ENCODE results near the gene RAD51AP2. TPM values are rescaled to one million over a fixed set of nuclear protein-coding genes. Genes with fewer than 3 reads are reported as not detected.
"Not testable (repeated sequence)": the region's sequence is repeated elsewhere in the genome, so short reads cannot be mapped to it uniquely, and the experiment has no call there.

The RAD51AP2 gene
- total RNA-seq, 2 donors from 2014 or later = not detected

DNA sequence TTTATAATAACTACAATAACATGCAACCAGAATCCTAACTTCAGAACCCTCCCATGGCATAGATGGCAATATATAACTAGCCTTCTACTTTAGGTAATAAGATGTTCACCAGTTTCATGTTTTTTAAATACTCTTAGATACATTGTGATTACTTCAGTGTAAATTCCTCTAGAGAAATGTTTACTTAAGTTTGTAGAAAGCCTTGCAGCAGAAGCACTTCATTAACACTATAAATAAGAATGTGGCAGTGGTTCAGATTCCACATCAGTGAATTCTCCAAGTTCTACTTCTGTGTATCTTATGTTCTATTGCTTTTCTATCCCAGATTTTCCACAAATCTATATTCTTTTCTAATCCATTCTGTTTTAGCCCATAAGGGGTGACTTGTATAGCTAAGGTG lies 1.2 kb upstream of the RAD51AP2 start:
- H3K9me3 Mint-ChIP-seq = peaks cover 4% of the 10 kb centered on the region
- H3K27me3 Mint-ChIP-seq = peaks cover 2 to 16% of the 10 kb centered on the region in 2 donors
- no peak overlapping the region for H3K27ac Mint-ChIP-seq
- no peak overlapping the region for H3K4me3 Mint-ChIP-seq
- no peak for ATAC-seq
- H3K36me3 Mint-ChIP-seq = no peaks in the 10 kb centered on the region
- H3K4me1 Mint-ChIP-seq (ENCODE audit: low read depth in 2 of 2) = no peaks in the 10 kb centered on the region
- no peak for DNase-seq (ENCODE audit: low spot score)

DNA sequence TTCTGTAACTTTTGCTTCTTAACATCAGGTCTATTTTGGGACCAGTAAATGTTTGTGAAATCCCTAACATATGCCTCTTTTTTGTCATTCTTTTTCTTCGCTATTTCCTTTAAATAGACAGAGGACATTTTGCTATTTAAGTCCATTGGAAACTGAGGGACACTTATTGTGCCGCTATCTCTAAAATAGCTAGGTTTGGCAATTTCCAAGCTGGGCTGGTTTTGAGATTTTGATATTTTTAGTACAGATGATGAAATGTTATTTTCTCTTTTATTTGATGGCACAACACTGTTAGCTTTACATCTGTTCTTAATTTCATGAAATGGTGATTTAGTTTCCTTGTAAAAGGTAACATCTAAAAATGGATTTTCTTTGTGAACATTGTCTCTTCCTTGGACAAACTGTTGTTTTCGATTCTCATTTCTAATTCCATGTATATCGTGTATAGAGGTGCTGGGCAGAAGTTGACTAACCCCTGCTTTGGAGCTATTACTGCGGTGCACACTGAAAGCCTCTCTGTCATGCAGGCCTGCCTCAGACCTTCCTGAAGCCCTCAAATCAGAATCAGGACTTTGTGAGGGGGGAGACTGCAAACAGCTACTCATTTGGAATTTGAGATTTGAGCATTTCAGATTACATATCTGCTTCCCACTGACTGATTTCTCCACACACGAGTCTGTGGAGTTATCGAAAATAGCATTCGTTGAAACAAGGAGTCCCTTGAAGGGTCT lies 594 bp downstream of the RAD51AP2 start:
- ATAC-seq (no peak), DNase-seq (ENCODE audit: low spot score) (no peak)
- Mint-ChIP-seq H3K36me3 (no peaks in the 10 kb centered on the region), H3K4me3 (no peak overlapping the region), H3K27ac (no peak overlapping the region), H3K9me3 (peaks cover 4% of the 10 kb centered on the region), H3K27me3 (peaks cover 2 to 16% of the 10 kb centered on the region in 2 donors), H3K4me1 (ENCODE audit: low read depth in 2 of 2) (no peaks in the 10 kb centered on the region)

DNA sequence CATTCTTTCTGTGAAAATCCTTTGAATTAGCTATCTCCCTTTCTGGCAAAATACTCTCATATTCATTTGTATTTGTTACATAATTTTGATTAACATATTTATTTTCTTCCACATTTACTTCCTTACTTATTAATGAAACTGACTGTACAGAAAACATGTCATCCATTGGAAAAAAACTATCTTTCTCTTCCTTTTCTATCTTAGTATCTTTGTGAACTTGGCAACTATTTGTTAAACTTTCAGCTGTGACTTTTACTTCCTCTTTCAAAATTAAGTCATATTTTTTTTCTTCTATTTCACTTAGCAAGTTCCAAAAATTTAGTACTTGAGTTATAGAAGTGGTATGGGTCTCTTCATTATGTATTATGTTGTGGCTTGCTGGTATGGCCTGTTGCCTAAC lies 2.6 kb downstream of the RAD51AP2 start:
- ATAC-seq = no peak
- no peak overlapping the region for H3K4me3 Mint-ChIP-seq
- H3K9me3 Mint-ChIP-seq = peaks cover under 1% of the 10 kb centered on the region
- peaks cover 2 to 11% of the 10 kb centered on the region in 2 donors for H3K27me3 Mint-ChIP-seq
- no peaks in the 10 kb centered on the region for H3K36me3 Mint-ChIP-seq
- H3K4me1 Mint-ChIP-seq (ENCODE audit: low read depth in 2 of 2) = no peaks in the 10 kb centered on the region
- H3K27ac Mint-ChIP-seq = no peak overlapping the region
- DNase-seq (ENCODE audit: low spot score) = no peak

DNA sequence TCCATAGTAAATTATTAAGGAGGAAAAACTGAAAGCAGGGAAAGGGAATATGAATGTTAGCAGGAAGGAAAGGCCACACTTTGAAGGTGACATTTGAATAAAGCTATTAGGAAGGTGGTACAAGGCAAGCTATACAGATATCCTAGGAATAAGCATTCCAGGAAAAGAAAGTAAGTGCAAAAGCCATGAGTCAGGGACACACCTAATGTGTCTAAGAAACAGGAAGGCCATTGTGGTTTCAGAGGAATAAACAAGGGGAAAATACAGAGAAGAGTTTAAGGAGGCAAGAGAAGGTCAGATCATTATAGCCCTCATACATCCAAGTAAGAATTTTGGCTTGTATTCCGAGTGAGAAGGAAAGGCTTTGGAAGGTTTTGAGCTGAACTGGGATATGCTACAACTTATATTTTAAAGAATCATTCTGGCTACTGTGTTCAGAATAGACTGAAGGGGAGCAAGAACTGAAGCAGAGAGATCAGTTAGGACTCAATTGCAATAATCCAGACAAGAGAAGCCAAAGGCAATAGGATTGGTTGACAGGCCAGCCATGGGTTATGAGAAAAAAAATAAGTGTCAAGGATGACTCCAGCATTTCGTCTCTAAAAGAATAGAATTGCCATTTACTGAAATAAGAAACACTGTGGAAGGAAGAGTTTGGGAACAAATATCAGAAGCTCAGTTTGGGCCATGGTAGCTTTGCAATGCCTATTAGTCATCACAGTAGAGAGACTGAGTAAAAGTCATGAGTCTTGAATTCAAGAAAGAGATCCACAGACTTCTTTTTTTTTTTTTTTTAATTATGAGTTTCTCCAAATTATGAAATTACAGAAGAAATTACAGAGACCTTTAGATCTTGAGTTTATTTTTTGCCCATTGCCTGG lies 11.3 kb downstream of the RAD51AP2 start:
- Mint-ChIP-seq H3K9me3 (peaks cover 7% of the 10 kb centered on the region), H3K27ac (no peak overlapping the region), H3K4me1 (ENCODE audit: low read depth in 2 of 2) (no peaks in the 10 kb centered on the region), H3K36me3 (no peaks in the 10 kb centered on the region), H3K27me3 (no peaks in the 10 kb centered on the region), H3K4me3 (no peak overlapping the region)
- DNase-seq (ENCODE audit: low spot score) (no peak), ATAC-seq (no peak)

DNA sequence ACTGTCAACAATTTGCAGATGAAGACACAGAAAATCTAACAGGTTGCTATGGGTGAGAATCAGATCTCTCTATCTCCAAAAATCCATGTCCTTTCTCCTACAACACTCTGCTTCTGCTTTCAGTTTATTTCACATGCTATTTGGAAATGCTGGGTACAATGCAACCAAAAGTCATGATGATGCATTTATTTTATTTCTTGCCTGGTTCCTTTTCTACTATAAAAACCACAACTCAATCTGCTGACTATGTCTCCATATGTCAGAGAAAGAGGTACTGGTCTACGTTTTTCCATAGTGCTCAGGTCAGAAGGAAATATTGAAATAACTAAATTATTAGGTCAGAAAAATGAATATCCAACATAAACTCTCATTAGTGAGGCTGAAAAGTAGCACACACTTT lies 20.5 kb downstream of the RAD51AP2 start:
- no peaks in the 10 kb centered on the region for H3K36me3 Mint-ChIP-seq
- H3K27ac Mint-ChIP-seq = no peak overlapping the region
- no peak overlapping the region for H3K4me3 Mint-ChIP-seq
- no peak for ATAC-seq
- no peaks in the 10 kb centered on the region for H3K27me3 Mint-ChIP-seq
- DNase-seq (ENCODE audit: low spot score) = no peak
- H3K4me1 Mint-ChIP-seq (ENCODE audit: low read depth in 2 of 2) = no peaks in the 10 kb centered on the region
- H3K9me3 Mint-ChIP-seq = peaks cover 3% of the 10 kb centered on the region

GRCh38 chr2:17495590-17495989 lies 22.6 kb downstream of the RAD51AP2 start:
- ATAC-seq (no peak), DNase-seq (ENCODE audit: low spot score) (no peak)
- Mint-ChIP-seq H3K4me1 (ENCODE audit: low read depth in 2 of 2) (no peaks in the 10 kb centered on the region), H3K36me3 (no peaks in the 10 kb centered on the region), H3K9me3 (peaks cover 3% of the 10 kb centered on the region), H3K27ac (no peak overlapping the region), H3K4me3 (no peak overlapping the region), H3K27me3 (no peaks in the 10 kb centered on the region)

GRCh38 chr2:17490165-17490564 lies 28.1 kb downstream of the RAD51AP2 start:
- H3K27ac Mint-ChIP-seq; DNase-seq (ENCODE audit: low spot score); H3K27me3 Mint-ChIP-seq; H3K4me3 Mint-ChIP-seq; H3K9me3 Mint-ChIP-seq; ATAC-seq; H3K36me3 Mint-ChIP-seq; H3K4me1 Mint-ChIP-seq (ENCODE audit: low read depth in 2 of 2): not testable (repeated sequence)

GRCh38 chr2:17488610-17489009 lies 29.6 kb downstream of the RAD51AP2 start:
- H3K36me3 Mint-ChIP-seq; H3K27me3 Mint-ChIP-seq; ATAC-seq; H3K27ac Mint-ChIP-seq; H3K9me3 Mint-ChIP-seq; H3K4me1 Mint-ChIP-seq (ENCODE audit: low read depth in 2 of 2); H3K4me3 Mint-ChIP-seq; DNase-seq (ENCODE audit: low spot score): not testable (repeated sequence)

GRCh38 chr2:17483496-17483895 lies 34.7 kb downstream of the RAD51AP2 start:
- Mint-ChIP-seq H3K27ac (no peak overlapping the region), H3K36me3 (no peaks in the 10 kb centered on the region), H3K4me3 (no peak overlapping the region), H3K27me3 (no peaks in the 10 kb centered on the region), H3K9me3 (peaks cover 6% of the 10 kb centered on the region), H3K4me1 (ENCODE audit: low read depth in 2 of 2) (no peaks in the 10 kb centered on the region)
- ATAC-seq (no peak), DNase-seq (ENCODE audit: low spot score) (no peak)

DNA sequence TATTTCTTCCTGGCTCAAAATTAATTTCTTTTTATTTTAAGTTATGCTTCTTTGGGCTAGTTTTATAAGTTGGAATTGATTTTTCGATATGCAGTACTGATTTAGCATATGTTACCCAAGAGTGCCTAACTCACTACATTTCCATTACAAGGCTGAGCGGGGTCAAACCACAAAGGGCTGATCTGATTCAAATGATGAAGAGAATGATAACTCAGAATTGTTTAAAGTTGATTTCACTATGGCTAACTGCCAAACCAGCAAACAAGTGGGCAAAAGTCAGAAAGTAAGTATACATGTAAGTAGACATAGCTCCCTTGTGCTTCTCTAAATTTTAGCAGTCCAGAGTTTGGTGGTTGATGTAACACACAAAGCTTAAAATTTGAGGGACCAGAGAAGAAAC lies 35.6 kb downstream of the RAD51AP2 start:
- H3K27me3 Mint-ChIP-seq = no peaks in the 10 kb centered on the region
- peaks cover 7% of the 10 kb centered on the region for H3K9me3 Mint-ChIP-seq
- H3K27ac Mint-ChIP-seq = no peak overlapping the region
- H3K36me3 Mint-ChIP-seq = no peaks in the 10 kb centered on the region
- H3K4me3 Mint-ChIP-seq = no peak overlapping the region
- no peak for DNase-seq (ENCODE audit: low spot score)
- H3K4me1 Mint-ChIP-seq (ENCODE audit: low read depth in 2 of 2) = no peaks in the 10 kb centered on the region
- no peak for ATAC-seq

DNA sequence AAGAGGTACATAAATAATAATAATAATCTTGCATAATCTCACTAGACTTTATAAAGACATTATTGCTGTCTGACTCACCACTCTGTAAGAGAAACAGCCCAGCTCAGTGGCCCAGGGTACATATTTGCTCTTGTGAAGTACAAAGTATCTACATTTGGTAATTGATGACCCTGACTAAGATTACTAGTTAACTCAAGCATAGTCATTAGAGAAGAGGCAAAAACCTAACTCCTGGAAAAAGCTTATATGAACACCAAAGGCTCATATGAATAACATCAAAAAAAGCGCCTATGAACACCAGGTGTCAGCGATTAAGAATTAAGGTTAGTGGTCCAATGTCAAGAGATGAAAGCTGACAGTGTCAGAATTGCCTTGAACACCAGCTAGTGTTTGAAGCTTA lies 38.4 kb downstream of the RAD51AP2 start:
- ATAC-seq (no peak), DNase-seq (ENCODE audit: low spot score) (no peak)
- Mint-ChIP-seq H3K9me3 (peaks cover 13% of the 10 kb centered on the region), H3K4me1 (ENCODE audit: low read depth in 2 of 2) (no peaks in the 10 kb centered on the region), H3K4me3 (no peak overlapping the region), H3K27ac (no peak overlapping the region), H3K27me3 (no peaks in the 10 kb centered on the region), H3K36me3 (no peaks in the 10 kb centered on the region)

GRCh38 chr2:17476830-17477229 lies 41.4 kb downstream of the RAD51AP2 start:
- Mint-ChIP-seq H3K27me3 (no peaks in the 10 kb centered on the region), H3K9me3 (peaks cover 8% of the 10 kb centered on the region), H3K4me1 (ENCODE audit: low read depth in 2 of 2) (no peaks in the 10 kb centered on the region), H3K27ac (no peak overlapping the region), H3K36me3 (no peaks in the 10 kb centered on the region), H3K4me3 (no peak overlapping the region)
- ATAC-seq (no peak), DNase-seq (ENCODE audit: low spot score) (no peak)

GRCh38 chr2:17476064-17476463 lies 42.2 kb downstream of the RAD51AP2 start:
- Mint-ChIP-seq H3K9me3 (peaks cover 10% of the 10 kb centered on the region), H3K27me3 (no peaks in the 10 kb centered on the region), H3K27ac (no peak overlapping the region), H3K4me1 (ENCODE audit: low read depth in 2 of 2) (no peaks in the 10 kb centered on the region), H3K36me3 (no peaks in the 10 kb centered on the region), H3K4me3 (no peak overlapping the region)
- DNase-seq (ENCODE audit: low spot score) (no peak), ATAC-seq (no peak)

DNA sequence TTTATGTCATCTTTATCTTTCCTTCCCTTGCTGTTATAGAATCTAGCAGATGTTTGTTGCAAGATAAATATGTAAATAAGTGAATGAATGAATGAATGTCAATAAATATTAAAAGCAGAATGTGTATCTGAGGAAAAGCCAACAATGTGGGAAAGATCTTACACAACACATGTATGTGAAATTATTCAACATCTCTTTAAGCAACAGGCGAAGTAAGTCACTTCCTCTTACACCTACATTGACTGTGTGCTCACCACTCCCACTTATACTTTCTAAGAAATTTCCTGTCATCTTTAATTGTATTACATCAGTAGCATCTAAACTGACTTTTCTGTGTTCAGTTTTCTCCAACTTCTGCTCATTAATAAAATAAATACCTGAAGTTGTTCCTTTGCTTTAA lies 43.0 kb downstream of the RAD51AP2 start:
- ATAC-seq (no peak), DNase-seq (ENCODE audit: low spot score) (no peak)
- Mint-ChIP-seq H3K4me3 (no peak overlapping the region), H3K36me3 (no peaks in the 10 kb centered on the region), H3K4me1 (ENCODE audit: low read depth in 2 of 2) (no peaks in the 10 kb centered on the region), H3K27ac (no peak overlapping the region), H3K9me3 (peaks cover 16% of the 10 kb centered on the region), H3K27me3 (no peaks in the 10 kb centered on the region)
